DOHH2 (cell line): Measurements from ENCODE around the gene ZNF787.

Experiments used
- CTCF ChIP-seq: fragments of 200-600 bp; sonication (generic); IDR thresholded peaks from one replicate; pipeline ENCODE4 v1.5.1; 2014; ENCODE audit warnings: antibody characterized with exemption, mild to moderate bottlenecking, low read depth, low read length; ENCODE audit not compliant: poor library complexity, severe bottlenecking
- EZH2phosphoT487 ChIP-seq: fragments of 200-600 bp; sonication (generic); IDR thresholded peaks from 2 replicates; pipeline ENCODE4 v1.6.1; 2017; ENCODE audit warnings: borderline replicate concordance, mild to moderate bottlenecking, antibody characterized with exemption, low read length, moderate library complexity, mixed read lengths

DNA sequence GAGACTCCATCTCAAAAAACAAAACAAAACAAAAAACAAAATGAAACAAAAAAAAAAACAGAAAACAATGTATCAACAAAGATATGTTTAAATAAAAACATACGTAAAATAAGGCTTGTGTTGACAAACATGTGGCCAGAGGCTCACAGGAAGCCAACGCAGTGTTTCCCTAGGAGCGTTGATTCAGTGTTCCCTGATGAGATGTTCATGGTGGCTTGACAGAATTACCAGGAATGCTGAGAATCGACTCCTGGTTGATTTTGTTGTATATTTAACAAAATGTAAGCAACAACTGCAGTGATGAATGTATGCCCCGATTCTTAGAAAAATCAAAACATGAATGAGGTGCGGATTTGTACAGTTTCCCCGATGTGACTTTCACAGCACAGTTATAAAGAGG, 8.9 kb upstream of the ZNF787 start:
- TF ChIP-seq CTCF (no peak), EZH2phosphoT487 (no peak)
